Lung (tissue), 13 donors: ENCODE measurements around the gene ATCAY. TPM values are rescaled to one million over a fixed set of nuclear protein-coding genes. Genes with fewer than 3 reads are reported as not detected.

Experiments
- ATAC-seq: fragments of 200-7000 bp; cut with Tn5 transposase; one replicate; pipeline ENCODE4 v1.9.1; 2020; ENCODE audit warnings: moderate number of reproducible peaks; ENCODE audit not compliant: insufficient read depth, low FRiP score
- DNase-seq, 3 donors: peaks; one replicate each; pipeline ENCODE4 v3.0.0-alpha.2; 2013 to 2017
- H3K27ac ChIP-seq, 2 donors: one replicate each; pipeline ENCODE4 v1.5.1; 2013; ENCODE audit warnings: mild to moderate bottlenecking in 2 of 2, moderate library complexity in 2 of 2, control low read depth in 1 of 2, inconsistent platforms in 1 of 2, low read depth in 1 of 2, low read length in 1 of 2
- H3K27me3 ChIP-seq, 3 donors: one replicate each; pipeline ENCODE4 v1.5.1; 2013; ENCODE audit warnings: low read length in 2 of 3; ENCODE audit not compliant: control insufficient read depth in 3 of 3, insufficient read depth in 3 of 3
- H3K36me3 ChIP-seq, 4 donors: one replicate each; pipeline ENCODE4 v1.5.1; 2013; ENCODE audit warnings: low read length in 4 of 4, mild to moderate bottlenecking in 1 of 4, moderate library complexity in 1 of 4; ENCODE audit not compliant: control insufficient read depth in 4 of 4, insufficient read depth in 4 of 4
- H3K4me1 ChIP-seq, 5 donors: one replicate each; pipeline ENCODE4 v1.5.1; 2013; ENCODE audit warnings: low read length in 5 of 5, mild to moderate bottlenecking in 2 of 5, moderate library complexity in 1 of 5; ENCODE audit not compliant: control insufficient read depth in 5 of 5, insufficient read depth in 5 of 5
- H3K4me3 ChIP-seq: one replicate; pipeline ENCODE4 v1.5.1; 2013; ENCODE audit warnings: mild to moderate bottlenecking, control low read depth, moderate library complexity
- H3K9ac ChIP-seq, 2 donors: one replicate each; pipeline ENCODE4 v1.5.1; 2013; ENCODE audit warnings: low read length in 2 of 2, control low read depth in 1 of 2; ENCODE audit not compliant: insufficient read depth in 1 of 2
- H3K9me3 ChIP-seq, 4 donors: one replicate each; pipeline ENCODE4 v1.5.1; 2013; ENCODE audit warnings: low read length in 3 of 4, mild to moderate bottlenecking in 1 of 4, moderate library complexity in 1 of 4; ENCODE audit not compliant: control insufficient read depth in 4 of 4, insufficient read depth in 3 of 4
- WGBS, 2 donors: extraction: QIAGEN DNeasy Blood & Tissue Kit; methylation state at CpG; one replicate each; pipeline ENCODE4 v1.1.7; 2013; 5-methylcytosine and 5-hydroxymethylcytosine counted together
- polyA plus RNA-seq, 2 donors: library from polyadenylated mRNA; stranded (reverse); fragments of 200-250 nt; gene quantifications; one replicate each; pipeline ENCODE4 v1.2.1, GENCODE V29; 2013
- small RNA-seq: library from RNA; depleted of rRNA; stranded (forward); fragments of <200 nt; gene quantifications from one replicate; pipeline ENCODE3, GENCODE V24; 2014; ENCODE audit warnings: low replicate concordance
- total RNA-seq, 2 donors: library from RNA; depleted of rRNA in 1 of 2; stranded (reverse); fragments of >200 nt in 1 of 2; gene quantifications; one replicate each; pipeline ENCODE4 v1.2.1, GENCODE V29; 2014 to 2021
- TF ChIP-seq, protein P1 (sequence below): IDR thresholded peaks from 2 replicates; pipeline ENCODE4 v1.5.1; 2012; ENCODE audit warnings: mild to moderate bottlenecking; ENCODE audit errors: control extremely low read depth, extremely low read depth
- donor health status: control.
- donor health status: control.
- donor health status: Bipolar disorder and iron deficiency.
- donor health status: healthy.
- donor health status: DM: yes; HTN: yes; CAD: no.

ATCAY gene
- total and polyA plus RNA-seq, 4 donors = under 0.01 to 0.09 TPM; not detected in 2

DNA sequence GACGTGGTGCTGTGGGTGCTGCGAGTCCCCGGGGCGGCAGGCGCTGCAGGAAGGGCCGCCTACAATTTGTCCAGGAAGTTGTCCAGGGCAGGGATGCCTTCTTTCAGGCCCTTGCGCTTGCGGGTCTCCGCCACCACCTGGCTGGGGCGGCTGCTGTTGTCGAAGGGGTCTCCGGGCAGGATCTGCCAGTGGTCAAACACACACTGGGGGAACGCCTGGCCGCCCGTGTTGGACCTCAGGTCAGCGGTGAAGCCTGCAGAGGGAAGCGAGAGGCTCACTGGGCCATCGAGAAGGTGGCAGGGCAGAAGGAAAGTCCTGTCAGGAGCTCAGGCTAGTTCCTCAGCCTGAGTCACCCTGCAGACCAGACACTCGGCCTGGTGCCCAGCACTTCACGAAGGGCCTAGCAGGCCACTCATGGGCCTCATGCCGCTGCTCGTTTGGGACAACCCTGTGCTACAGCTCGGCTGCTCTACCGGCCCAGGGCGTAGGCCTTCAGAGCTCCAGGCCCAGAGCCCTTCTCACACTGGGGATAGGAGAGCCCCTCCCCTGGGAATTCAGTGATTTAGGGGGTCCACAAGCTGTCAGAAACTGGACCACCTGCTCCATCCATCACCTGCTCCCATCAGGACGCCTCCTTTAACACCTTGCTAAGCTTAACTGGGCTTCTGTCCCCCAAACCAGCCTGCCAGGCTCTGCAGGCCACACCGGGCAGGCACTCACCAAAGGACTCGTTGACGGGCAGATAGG lies 96.2 kb downstream of the ATCAY start:
- no peak for ATAC-seq
- Histone ChIP-seq H3K27ac (no peak overlapping the region), H3K9me3 (no peaks in the 10 kb centered on the region), H3K4me1 (no peaks in the 10 kb centered on the region), H3K9ac (no peak overlapping the region), H3K27me3 (no peaks in the 10 kb centered on the region), H3K4me3 (no peak overlapping the region), H3K36me3 (peaks cover 23 to 62% (median 48%) of the 10 kb centered on the region in 4 donors)
- no peak for DNase-seq
- WGBS, 2 donors = 91 to 92% methylated on average over 29 of the region's 29 CpGs
- TF ChIP-seq, protein P1, sequence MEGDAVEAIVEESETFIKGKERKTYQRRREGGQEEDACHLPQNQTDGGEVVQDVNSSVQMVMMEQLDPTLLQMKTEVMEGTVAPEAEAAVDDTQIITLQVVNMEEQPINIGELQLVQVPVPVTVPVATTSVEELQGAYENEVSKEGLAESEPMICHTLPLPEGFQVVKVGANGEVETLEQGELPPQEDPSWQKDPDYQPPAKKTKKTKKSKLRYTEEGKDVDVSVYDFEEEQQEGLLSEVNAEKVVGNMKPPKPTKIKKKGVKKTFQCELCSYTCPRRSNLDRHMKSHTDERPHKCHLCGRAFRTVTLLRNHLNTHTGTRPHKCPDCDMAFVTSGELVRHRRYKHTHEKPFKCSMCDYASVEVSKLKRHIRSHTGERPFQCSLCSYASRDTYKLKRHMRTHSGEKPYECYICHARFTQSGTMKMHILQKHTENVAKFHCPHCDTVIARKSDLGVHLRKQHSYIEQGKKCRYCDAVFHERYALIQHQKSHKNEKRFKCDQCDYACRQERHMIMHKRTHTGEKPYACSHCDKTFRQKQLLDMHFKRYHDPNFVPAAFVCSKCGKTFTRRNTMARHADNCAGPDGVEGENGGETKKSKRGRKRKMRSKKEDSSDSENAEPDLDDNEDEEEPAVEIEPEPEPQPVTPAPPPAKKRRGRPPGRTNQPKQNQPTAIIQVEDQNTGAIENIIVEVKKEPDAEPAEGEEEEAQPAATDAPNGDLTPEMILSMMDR = no peak

Small RNA genes lying within 50 kb of the gene (small RNA-seq; reads per million reads assigned to genes)
- not detected for gene RN7SL202P

Other genes with a start within 250 kb of the ATCAY start
- 10 to 100 TPM; 22.4 to 39.4 TPM for gene PIP5K1C, start 180.2 kb upstream of the ATCAY start, total RNA-seq
- gene PIP5K1C, start 180.2 kb upstream of the ATCAY start, polyA plus RNA-seq = 10 to 100 TPM; 16.3 to 18.6 TPM
- gene TJP3, start 172.3 kb upstream of the ATCAY start, total RNA-seq = 10 to 100 TPM; 42.8 to 56.4 TPM
- 10 to 100 TPM; 18.4 to 57.8 TPM for gene TJP3, start 172.3 kb upstream of the ATCAY start, polyA plus RNA-seq
- 10 to 100 TPM; 18.4 to 38.0 TPM for gene APBA3, start 119.0 kb upstream of the ATCAY start, total RNA-seq
- 10 to 100 TPM; 16.5 to 26.8 TPM for gene APBA3, start 119.0 kb upstream of the ATCAY start, polyA plus RNA-seq
- gene MRPL54, start 118.0 kb upstream of the ATCAY start, total RNA-seq = 10 to 100 TPM; 28.9 to 64.1 TPM
- gene MRPL54, start 118.0 kb upstream of the ATCAY start, polyA plus RNA-seq = 100 to 1,000 TPM in 1 of 2 donors, 10 to 100 TPM in 1; 63.5 to 137 TPM
- gene RAX2, start 108.5 kb upstream of the ATCAY start, total RNA-seq = not detected
- under 1 TPM in 1 of 2 donors, not detected in 1; 0.01 TPM for gene RAX2, start 108.5 kb upstream of the ATCAY start, polyA plus RNA-seq
- gene MATK, start 94.3 kb upstream of the ATCAY start, total RNA-seq = 1 to 10 TPM; 3.8 to 6.0 TPM
- gene MATK, start 94.3 kb upstream of the ATCAY start, polyA plus RNA-seq = 10 to 100 TPM in 1 of 2 donors, 1 to 10 TPM in 1; 6.7 to 20.0 TPM
- under 1 TPM; 0.21 to 0.34 TPM for gene ZFR2, start 11.6 kb upstream of the ATCAY start, total RNA-seq
- under 1 TPM; 0.05 to 0.16 TPM for gene ZFR2, start 11.6 kb upstream of the ATCAY start, polyA plus RNA-seq
- gene NMRK2, start 52.4 kb downstream of the ATCAY start, total RNA-seq = 1 to 10 TPM in 1 of 2 donors, not detected in 1; 1.0 TPM
- under 1 TPM; 0.13 to 0.26 TPM for gene NMRK2, start 52.4 kb downstream of the ATCAY start, polyA plus RNA-seq
- gene DAPK3, start 90.4 kb downstream of the ATCAY start, total RNA-seq = 10 to 100 TPM; 61.9 to 93.9 TPM
- gene DAPK3, start 90.4 kb downstream of the ATCAY start, polyA plus RNA-seq = 10 to 100 TPM; 78.4 to 80.4 TPM
- 1,000 to 10,000 TPM; 1,474 to 1,934 TPM for gene EEF2, start 104.8 kb downstream of the ATCAY start, total RNA-seq
- 1,000 to 10,000 TPM in 1 of 2 donors, 100 to 1,000 TPM in 1; 994 to 1,216 TPM for gene EEF2, start 104.8 kb downstream of the ATCAY start, polyA plus RNA-seq
- gene PIAS4, start 127.1 kb downstream of the ATCAY start, total RNA-seq = 10 to 100 TPM; 26.7 to 46.2 TPM
- gene PIAS4, start 127.1 kb downstream of the ATCAY start, polyA plus RNA-seq = 10 to 100 TPM in 1 of 2 donors, 1 to 10 TPM in 1; 9.9 to 16.5 TPM
- gene ZBTB7A, start 186.2 kb downstream of the ATCAY start, total RNA-seq = 10 to 100 TPM; 19.0 to 68.0 TPM
- gene ZBTB7A, start 186.2 kb downstream of the ATCAY start, polyA plus RNA-seq = 10 to 100 TPM; 13.4 to 20.1 TPM
- gene MAP2K2, start 243.4 kb downstream of the ATCAY start, total RNA-seq = 100 to 1,000 TPM in 1 of 2 donors, 10 to 100 TPM in 1; 63.6 to 146 TPM
- gene MAP2K2, start 243.4 kb downstream of the ATCAY start, polyA plus RNA-seq = 100 to 1,000 TPM; 120 to 181 TPM